Fibroblast of skin of left biceps (primary cell): ENCODE results near the gene GCNT1.
A peak's percentile ranks its signal among the peaks of the same experiment; 100 is the strongest.

ENCODE experiments used
- DNase-seq, 2 experiments: peaks; one replicate each; pipeline ENCODE4 v3.0.0-alpha.2; 2013; ENCODE audit warnings: low read depth in 2 of 2

The GCNT1 gene

DNA sequence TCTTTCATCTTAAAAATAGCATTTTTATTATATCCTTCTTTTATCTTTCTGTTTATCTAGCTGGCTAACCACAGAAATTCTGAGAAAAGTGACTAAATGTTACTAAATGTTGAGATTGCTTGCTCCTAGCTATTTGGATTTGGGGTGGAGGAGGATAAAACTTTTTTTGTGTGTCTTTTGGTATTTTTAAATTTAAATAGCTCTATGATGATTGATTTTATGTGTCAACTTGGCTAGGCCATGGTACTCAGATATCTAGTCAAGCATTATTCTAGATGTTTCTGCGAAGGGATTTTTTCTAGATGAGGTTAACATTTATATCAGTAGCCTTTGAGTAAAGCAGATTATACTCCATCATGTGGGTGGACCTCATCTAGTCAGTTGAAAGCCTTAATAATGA, 75.0 kb downstream of the GCNT1 start:
- DNase-seq: peak; percentile 42 to 44

- no peak for DNase-seq
Measured at GRCh38 chr9:76537150-76537646, 78.2 kb downstream of the GCNT1 start.

DNA sequence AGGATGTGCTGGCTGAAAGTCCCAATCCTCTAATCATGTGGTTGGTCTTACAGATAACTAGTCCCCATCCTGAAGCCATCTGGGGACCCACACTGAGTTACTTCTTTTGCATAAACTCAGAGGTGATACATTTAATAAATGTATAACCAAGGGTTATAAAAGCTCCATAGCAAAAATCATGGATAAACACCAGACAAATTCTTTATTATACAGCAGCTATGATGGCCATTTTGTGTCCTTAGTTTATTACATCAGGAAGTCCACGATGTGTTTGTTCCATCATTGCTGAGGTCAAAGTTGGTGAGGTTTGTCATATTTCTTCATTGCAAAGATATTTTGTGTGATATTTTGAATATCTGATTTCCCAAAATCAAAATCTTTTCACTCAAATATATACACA, 80.2 kb downstream of the GCNT1 start:
- DNase-seq: no peak

DNA sequence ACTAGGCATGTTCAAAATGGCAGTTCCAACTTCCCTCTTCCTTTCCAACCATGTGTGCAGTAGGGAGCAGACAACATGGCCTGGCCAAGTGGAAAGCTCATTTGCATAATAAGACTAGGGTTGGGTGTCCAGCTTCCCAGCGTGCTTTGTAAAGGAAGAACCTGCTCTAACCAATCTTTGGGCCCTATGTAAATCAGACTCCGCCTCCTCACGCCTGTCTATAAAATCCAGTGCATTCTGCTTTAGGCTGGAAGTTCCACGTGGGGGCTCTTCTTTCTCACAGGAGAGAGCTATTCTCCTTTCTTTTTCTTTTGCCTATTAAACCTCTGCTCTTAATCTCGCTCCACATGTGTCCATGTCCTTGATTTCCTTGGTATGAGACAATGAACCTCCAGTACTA, 83.4 kb downstream of the GCNT1 start:
- DNase-seq: no peak

DNA sequence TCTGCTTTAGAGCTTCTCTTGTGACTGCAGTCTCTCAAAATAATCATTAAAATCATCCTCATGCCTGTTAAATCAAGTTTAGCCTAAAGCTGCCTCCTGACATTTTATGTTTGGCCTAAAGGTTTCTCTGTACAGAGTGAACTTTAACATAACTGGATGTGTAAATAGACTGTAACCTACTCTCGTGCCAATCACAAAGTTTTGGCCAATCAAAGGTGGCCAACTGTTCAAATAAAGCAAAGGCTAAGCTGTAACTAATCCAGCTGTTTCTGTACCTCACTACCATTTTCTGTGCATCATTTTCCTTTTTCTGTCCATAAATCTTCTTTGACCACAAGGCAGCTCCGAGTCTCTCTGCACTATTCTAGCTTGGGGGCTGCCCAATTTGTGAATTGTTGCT, 86.2 kb downstream of the GCNT1 start:
- DNase-seq: no peak

GRCh38 chr9:76552181-76552580, 93.2 kb downstream of the GCNT1 start:
- no peak for DNase-seq

GRCh38 chr9:76552751-76553455, 93.9 kb downstream of the GCNT1 start:
- no peak for DNase-seq

DNA sequence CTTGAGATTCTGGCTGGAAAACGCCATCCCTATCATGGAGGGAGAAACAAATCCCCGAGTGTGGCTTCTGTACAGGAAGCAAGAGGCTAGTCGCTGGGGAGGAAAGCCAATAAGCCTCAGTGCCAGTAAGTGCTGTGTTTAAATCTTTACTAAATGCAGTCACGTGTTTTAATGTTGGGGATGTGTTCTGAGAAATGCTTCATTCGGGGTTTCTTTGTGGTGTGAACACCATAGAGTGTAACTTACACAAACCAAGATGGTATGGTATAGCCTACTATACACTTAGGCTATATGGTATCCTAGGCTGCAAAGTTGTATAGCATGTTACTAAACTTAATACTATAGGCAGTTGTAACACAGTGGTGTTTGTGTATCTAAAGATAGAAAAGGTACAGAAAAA, 94.7 kb downstream of the GCNT1 start:
- no peak for DNase-seq
